Uterus (tissue), 2 donors: Measurements from ENCODE around the gene SLC16A6.
"Not testable (repeated sequence)": the region's sequence is repeated elsewhere in the genome, so short reads cannot be mapped to it uniquely, and the experiment has no call there.

Experiments
- CTCF ChIP-seq, 4 experiments: fragments of 200-600 bp in 2 of 4; fragments of 450-650 bp in 2 of 4; sonication (generic) in 2 of 4; IDR thresholded peaks; one replicate each; pipeline ENCODE4 v1.5.1; 2016 to 2019; ENCODE audit warnings: antibody characterized with exemption in 4 of 4, mild to moderate bottlenecking in 2 of 4, moderate library complexity in 1 of 4
- POLR2A ChIP-seq, 2 donors: fragments of 450-650 bp; IDR thresholded peaks; one replicate each; pipeline ENCODE4 v1.6.1; 2016; ENCODE audit warnings: antibody characterized with exemption in 2 of 2, mild to moderate bottlenecking in 1 of 2, moderate library complexity in 1 of 2

- TF ChIP-seq CTCF, POLR2A (IDR thresholded peaks at IDR 0.05): not testable (repeated sequence)
These were observed 55.6 kb downstream of the SLC16A6 start for GRCh38 chr17:68235336-68235791.
